ENCODE measurements around the gene TARDBP. TPM values are rescaled to one million over a fixed set of nuclear protein-coding genes. Genes with fewer than 3 reads are reported as not detected.
"Not testable (repeated sequence)": the region's sequence is repeated elsewhere in the genome, so short reads cannot be mapped to it uniquely, and the experiment has no call there.

Gene TARDBP
- total and polyA plus RNA-seq, 2 donors from 2014 or later, result 103 to 140 TPM

DNA sequence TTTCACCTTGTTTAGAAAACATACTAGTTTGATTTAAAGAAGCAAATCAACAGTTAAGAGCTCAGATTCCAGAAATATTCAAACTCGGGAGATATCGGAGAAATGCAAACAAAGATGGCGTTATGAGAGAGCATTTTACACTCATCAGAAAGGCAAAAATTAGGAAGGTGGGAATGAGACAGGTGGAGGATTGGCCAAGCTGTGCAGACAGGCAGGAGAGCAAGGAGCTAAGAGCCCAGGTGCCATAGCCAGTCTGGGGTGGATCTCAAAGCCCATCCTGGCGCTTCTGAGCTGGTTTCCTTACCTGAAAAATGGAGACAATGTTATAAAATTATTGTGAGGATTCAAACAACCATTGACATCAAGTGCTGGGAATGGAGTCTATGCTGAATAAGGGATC, 19.6 kb upstream of the TARDBP start:
- no peaks in the 10 kb centered on the region for H3K36me3 ChIP-seq (ENCODE audit: control insufficient read depth in 2 of 3, insufficient read depth in 3 of 3, low read length in 3 of 3)
- no peak for FAIRE-seq
- H3K4me3 ChIP-seq (ENCODE audit: low read length in 3 of 3), result no peak overlapping the region
- H3K27ac ChIP-seq (ENCODE audit: low read depth in 2 of 2, low read length in 2 of 2), result no peak overlapping the region
- H3K9ac ChIP-seq (ENCODE audit: low read length in 3 of 3), result no peak overlapping the region
- no peak for DNase-seq
- H3K4me1 ChIP-seq (ENCODE audit: control insufficient read depth in 2 of 3, insufficient read depth in 2 of 3, low read depth in 1 of 3, low read length in 3 of 3), result no peaks in the 10 kb centered on the region
- TF ChIP-seq, protein P1, sequence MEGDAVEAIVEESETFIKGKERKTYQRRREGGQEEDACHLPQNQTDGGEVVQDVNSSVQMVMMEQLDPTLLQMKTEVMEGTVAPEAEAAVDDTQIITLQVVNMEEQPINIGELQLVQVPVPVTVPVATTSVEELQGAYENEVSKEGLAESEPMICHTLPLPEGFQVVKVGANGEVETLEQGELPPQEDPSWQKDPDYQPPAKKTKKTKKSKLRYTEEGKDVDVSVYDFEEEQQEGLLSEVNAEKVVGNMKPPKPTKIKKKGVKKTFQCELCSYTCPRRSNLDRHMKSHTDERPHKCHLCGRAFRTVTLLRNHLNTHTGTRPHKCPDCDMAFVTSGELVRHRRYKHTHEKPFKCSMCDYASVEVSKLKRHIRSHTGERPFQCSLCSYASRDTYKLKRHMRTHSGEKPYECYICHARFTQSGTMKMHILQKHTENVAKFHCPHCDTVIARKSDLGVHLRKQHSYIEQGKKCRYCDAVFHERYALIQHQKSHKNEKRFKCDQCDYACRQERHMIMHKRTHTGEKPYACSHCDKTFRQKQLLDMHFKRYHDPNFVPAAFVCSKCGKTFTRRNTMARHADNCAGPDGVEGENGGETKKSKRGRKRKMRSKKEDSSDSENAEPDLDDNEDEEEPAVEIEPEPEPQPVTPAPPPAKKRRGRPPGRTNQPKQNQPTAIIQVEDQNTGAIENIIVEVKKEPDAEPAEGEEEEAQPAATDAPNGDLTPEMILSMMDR (IDR thresholded peaks at IDR 0.05; ENCODE audit: borderline replicate concordance, extremely low read depth, insufficient read depth), result no peak
- no peaks in the 10 kb centered on the region for H3K27me3 ChIP-seq (ENCODE audit: control insufficient read depth, insufficient read depth, low read length)
- no peaks in the 10 kb centered on the region for H3K9me3 ChIP-seq (ENCODE audit: control insufficient read depth in 2 of 3, insufficient read depth in 1 of 3, low read length in 3 of 3)
- intact Hi-C loops (cut with DNase I), result no loop called here

DNA sequence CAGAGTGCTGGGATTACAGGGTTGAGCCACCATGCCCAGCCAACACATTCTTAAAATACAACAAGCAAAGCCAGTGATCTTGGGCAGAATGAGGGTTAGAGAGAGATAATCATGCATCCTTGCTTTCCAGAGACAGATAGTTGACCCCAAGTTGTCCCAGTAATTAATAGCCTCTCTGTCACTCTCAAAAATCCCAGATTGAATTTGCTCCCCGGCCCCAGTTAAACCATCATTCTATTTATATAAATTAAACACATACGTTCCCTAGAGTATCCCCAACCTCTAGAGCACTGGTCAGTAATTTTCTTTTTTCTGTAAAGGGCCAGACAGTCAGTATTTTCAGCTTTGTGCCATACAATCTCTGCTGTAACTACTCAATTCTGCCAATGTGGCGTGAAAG, 16.4 kb upstream of the TARDBP start:
- Histone ChIP-seq H3K27me3 (ENCODE audit: control insufficient read depth, insufficient read depth, low read length) (no peaks in the 10 kb centered on the region), H3K36me3 (ENCODE audit: control insufficient read depth in 2 of 3, insufficient read depth in 3 of 3, low read length in 3 of 3) (no peaks in the 10 kb centered on the region), H3K9me3 (ENCODE audit: control insufficient read depth in 2 of 3, insufficient read depth in 1 of 3, low read length in 3 of 3) (peaks cover 0 to 2% (median 0%) of the 10 kb centered on the region in 3 donors), H3K27ac (ENCODE audit: low read depth in 2 of 2, low read length in 2 of 2) (no peak overlapping the region), H3K4me3 (ENCODE audit: low read length in 3 of 3) (no peak overlapping the region), H3K9ac (ENCODE audit: low read length in 3 of 3) (no peak overlapping the region), H3K4me1 (ENCODE audit: control insufficient read depth in 2 of 3, insufficient read depth in 2 of 3, low read depth in 1 of 3, low read length in 3 of 3) (no peaks in the 10 kb centered on the region)
- FAIRE-seq (no peak), DNase-seq (no peak)
- intact Hi-C loops (cut with DNase I), result no loop called here
- TF ChIP-seq, protein P1 (IDR thresholded peaks at IDR 0.05; ENCODE audit: borderline replicate concordance, extremely low read depth, insufficient read depth), result no peak

DNA sequence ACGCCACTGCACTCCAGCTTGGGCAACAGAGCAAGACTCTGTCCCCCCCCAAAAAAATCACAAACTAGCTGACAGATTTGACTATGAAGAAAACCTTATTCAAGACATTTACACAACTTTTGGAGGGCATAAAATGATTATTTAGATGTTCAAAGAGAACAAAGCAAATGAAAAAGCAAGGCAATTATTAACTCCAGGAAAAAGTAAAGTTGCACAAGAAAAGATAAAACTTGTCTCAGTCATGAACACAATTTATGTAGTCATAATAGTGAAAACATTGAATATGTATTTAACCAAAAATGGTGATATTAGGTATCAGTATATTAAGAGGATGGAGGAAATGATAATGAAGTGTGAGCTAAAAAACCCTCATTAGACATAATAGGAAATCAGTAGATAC, 11.9 kb upstream of the TARDBP start:
- H3K9me3 ChIP-seq (ENCODE audit: control insufficient read depth in 2 of 3, insufficient read depth in 1 of 3, low read length in 3 of 3), result peaks cover 0 to 2% (median 0%) of the 10 kb centered on the region in 3 donors
- H3K27ac ChIP-seq (ENCODE audit: low read depth in 2 of 2, low read length in 2 of 2), result no peak overlapping the region
- DNase-seq (no peak), FAIRE-seq (no peak)
- intact Hi-C loops (cut with DNase I), result no loop called here
- no peaks in the 10 kb centered on the region for H3K4me1 ChIP-seq (ENCODE audit: control insufficient read depth in 2 of 3, insufficient read depth in 2 of 3, low read depth in 1 of 3, low read length in 3 of 3)
- no peak overlapping the region for H3K9ac ChIP-seq (ENCODE audit: low read length in 3 of 3)
- H3K27me3 ChIP-seq (ENCODE audit: control insufficient read depth, insufficient read depth, low read length), result no peaks in the 10 kb centered on the region
- H3K4me3 ChIP-seq (ENCODE audit: low read length in 3 of 3), result no peak overlapping the region
- no peaks in the 10 kb centered on the region for H3K36me3 ChIP-seq (ENCODE audit: control insufficient read depth in 2 of 3, insufficient read depth in 3 of 3, low read length in 3 of 3)
- TF ChIP-seq, protein P1 (IDR thresholded peaks at IDR 0.05; ENCODE audit: borderline replicate concordance, extremely low read depth, insufficient read depth), result no peak

DNA sequence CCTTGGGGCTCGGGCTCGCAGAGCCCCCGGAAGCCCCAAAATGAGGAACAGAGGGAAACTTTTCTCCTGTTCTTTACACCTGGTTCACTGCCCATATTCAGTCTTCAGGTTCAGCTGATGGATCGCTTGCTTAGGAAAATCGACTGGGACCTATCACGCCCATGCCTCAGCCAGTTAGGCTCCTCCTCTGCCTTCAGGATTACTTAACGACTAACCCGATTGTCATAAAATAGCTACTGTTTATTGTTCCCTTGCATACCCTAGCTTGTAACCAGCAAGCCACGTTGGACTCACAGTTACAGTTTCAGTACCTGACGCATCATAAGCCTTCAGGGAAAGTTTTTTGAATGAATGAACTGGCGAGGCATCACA, 692 bp downstream of the TARDBP start:
- intact Hi-C loops (cut with DNase I), result no loop called here
- Histone ChIP-seq H3K4me1 (ENCODE audit: control insufficient read depth in 2 of 3, insufficient read depth in 2 of 3, low read depth in 1 of 3, low read length in 3 of 3) (peaks cover 7 to 19% (median 12%) of the 10 kb centered on the region in 3 donors), H3K4me3 (ENCODE audit: low read length in 3 of 3) (peak overlapping the region; percentile 88 to 95 (median 90)), H3K36me3 (ENCODE audit: control insufficient read depth in 2 of 3, insufficient read depth in 3 of 3, low read length in 3 of 3) (peaks cover 14 to 28% (median 17%) of the 10 kb centered on the region in 3 donors), H3K27me3 (ENCODE audit: control insufficient read depth, insufficient read depth, low read length) (no peaks in the 10 kb centered on the region), H3K27ac (ENCODE audit: low read depth in 2 of 2, low read length in 2 of 2) (peak overlapping the region in 1 of 2 donors; percentile 99), H3K9ac (ENCODE audit: low read length in 3 of 3) (peak overlapping the region; percentile 57 to 90 (median 74)), H3K9me3 (ENCODE audit: control insufficient read depth in 2 of 3, insufficient read depth in 1 of 3, low read length in 3 of 3) (no peaks in the 10 kb centered on the region)
- no peak for DNase-seq
- FAIRE-seq, result no peak
- TF ChIP-seq, protein P1 (IDR thresholded peaks at IDR 0.05; ENCODE audit: borderline replicate concordance, extremely low read depth, insufficient read depth), result no peak

DNA sequence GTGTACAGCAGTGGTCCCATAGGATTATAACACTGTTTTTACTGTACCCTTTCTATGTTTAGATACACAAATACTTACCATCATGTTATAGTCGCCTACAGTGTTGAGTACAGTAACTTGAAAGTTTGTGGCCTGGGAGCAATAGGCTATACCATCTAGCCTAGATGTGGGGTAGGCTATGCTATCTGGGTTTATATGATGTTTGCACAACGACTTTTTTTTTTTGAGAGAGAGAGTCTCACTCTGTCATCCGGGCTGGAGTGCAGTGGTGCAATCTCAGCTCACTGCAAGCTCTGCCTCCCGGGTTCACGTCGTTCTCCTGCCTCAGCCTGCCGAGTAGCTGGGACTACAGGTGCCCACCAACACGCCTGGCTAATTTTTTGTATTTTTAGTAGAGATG, 6.9 kb downstream of the TARDBP start:
- H3K27me3 ChIP-seq (ENCODE audit: control insufficient read depth, insufficient read depth, low read length); intact Hi-C loops (cut with DNase I); H3K9ac ChIP-seq (ENCODE audit: low read length in 3 of 3); H3K4me3 ChIP-seq (ENCODE audit: low read length in 3 of 3); FAIRE-seq; H3K27ac ChIP-seq (ENCODE audit: low read depth in 2 of 2, low read length in 2 of 2); DNase-seq; H3K9me3 ChIP-seq (ENCODE audit: control insufficient read depth in 2 of 3, insufficient read depth in 1 of 3, low read length in 3 of 3); H3K4me1 ChIP-seq (ENCODE audit: control insufficient read depth in 2 of 3, insufficient read depth in 2 of 3, low read depth in 1 of 3, low read length in 3 of 3): not testable (repeated sequence)
- peaks cover 13 to 73% (median 43%) of the 10 kb centered on the region in 3 donors for H3K36me3 ChIP-seq (ENCODE audit: control insufficient read depth in 2 of 3, insufficient read depth in 3 of 3, low read length in 3 of 3)

All from kidney (tissue), 14 donors.